Stimulated activated CD4-positive, alpha-beta T cell treated with anti-CD3 and anti-CD28 coated beads, TNF-alpha, amount 100 ng/mL, for 4 hours (primary cell): Measurements from ENCODE around the gene PRKCZ.

Source experiments
- DNase-seq, 3 experiments: peaks; one replicate each; pipeline ENCODE4 v3.0.0-alpha.2; 2020; ENCODE audit warnings: low read depth in 3 of 3

PRKCZ gene

GRCh38 chr1:2156866-2157265, 106.7 kb downstream of the PRKCZ start:
- no peak for DNase-seq

GRCh38 chr1:2157856-2158255, 107.6 kb downstream of the PRKCZ start:
- no peak for DNase-seq

- DNase-seq, result no peak
These were observed 108.1 kb downstream of the PRKCZ start for GRCh38 chr1:2158272-2158671.

- DNase-seq, result no peak
These were observed 108.9 kb downstream of the PRKCZ start for GRCh38 chr1:2159124-2159523.

- no peak for DNase-seq
These were observed 110.5 kb downstream of the PRKCZ start for GRCh38 chr1:2160451-2161300.

GRCh38 chr1:2163205-2163604, 113.0 kb downstream of the PRKCZ start:
- DNase-seq, result no peak

GRCh38 chr1:2165646-2166045, 115.4 kb downstream of the PRKCZ start:
- no peak for DNase-seq

- DNase-seq, result no peak
These were observed 116.0 kb downstream of the PRKCZ start for GRCh38 chr1:2166254-2166653.

GRCh38 chr1:2166695-2167094, 116.5 kb downstream of the PRKCZ start:
- no peak for DNase-seq

GRCh38 chr1:2168090-2168489, 117.9 kb downstream of the PRKCZ start:
- DNase-seq, result no peak

GRCh38 chr1:2168535-2168934, 118.3 kb downstream of the PRKCZ start:
- no peak for DNase-seq

- DNase-seq, result no peak
These were observed 119.1 kb downstream of the PRKCZ start for GRCh38 chr1:2169200-2169836.

GRCh38 chr1:2170211-2170610, 120.0 kb downstream of the PRKCZ start:
- DNase-seq, result no peak

- no peak for DNase-seq
These were observed 121.8 kb downstream of the PRKCZ start for GRCh38 chr1:2172012-2172411.

- no peak for DNase-seq
These were observed 122.4 kb downstream of the PRKCZ start for GRCh38 chr1:2172551-2173146.

- DNase-seq, result no peak
These were observed 123.5 kb downstream of the PRKCZ start for GRCh38 chr1:2173546-2174347.

GRCh38 chr1:2174348-2175054, 124.3 kb downstream of the PRKCZ start:
- peak in 1 of 3 experiments; percentile 28 for DNase-seq

GRCh38 chr1:2175055-2175414, 124.8 kb downstream of the PRKCZ start:
- DNase-seq, result no peak

GRCh38 chr1:2175681-2176454, 125.7 kb downstream of the PRKCZ start:
- no peak for DNase-seq

- DNase-seq, result no peak
These were observed 126.4 kb downstream of the PRKCZ start for GRCh38 chr1:2176615-2177014.

- no peak for DNase-seq
These were observed 127.3 kb downstream of the PRKCZ start for GRCh38 chr1:2177541-2177940.
